Mucosa of rectum (tissue), 2 donors: ENCODE data around the gene C1QBP.

ENCODE experiments used
- H3K27ac ChIP-seq, 2 donors: one replicate each; pipeline ENCODE4 v1.7.0; 2013; ENCODE audit warnings: inconsistent platforms in 2 of 2, low read depth in 2 of 2, low read length in 2 of 2
- H3K27me3 ChIP-seq, 2 donors: one replicate each; pipeline ENCODE4 v1.7.0; 2013; ENCODE audit warnings: low read length in 2 of 2; ENCODE audit not compliant: control insufficient read depth in 2 of 2, insufficient read depth in 2 of 2
- H3K36me3 ChIP-seq, 2 donors: one replicate each; pipeline ENCODE4 v1.7.0; 2013; ENCODE audit warnings: low read length in 2 of 2; ENCODE audit not compliant: control insufficient read depth in 2 of 2, insufficient read depth in 2 of 2
- H3K4me1 ChIP-seq, 2 donors: one replicate each; pipeline ENCODE4 v1.7.0; 2013; ENCODE audit warnings: low read length in 2 of 2, mild to moderate bottlenecking in 1 of 2; ENCODE audit not compliant: control insufficient read depth in 2 of 2, insufficient read depth in 2 of 2
- H3K4me3 ChIP-seq, 2 donors: one replicate each; pipeline ENCODE4 v1.7.0; 2013; ENCODE audit warnings: low read length in 2 of 2
- H3K9ac ChIP-seq, 2 donors: one replicate each; pipeline ENCODE4 v1.7.0; 2013; ENCODE audit warnings: low read length in 2 of 2, low read depth in 1 of 2, mild to moderate bottlenecking in 1 of 2
- H3K9me3 ChIP-seq, 2 donors: one replicate each; pipeline ENCODE4 v1.7.0; 2013; ENCODE audit warnings: low read length in 2 of 2; ENCODE audit not compliant: control insufficient read depth in 2 of 2
- donor health status: healthy.
- donor health status: Normal muscosa, but diverticular disease.

Gene C1QBP

GRCh38 chr17:5438716-5439445 is at the start of gene C1QBP:
TSS of gene C1QBP (minus strand) at chr17:5439155. CDS start at chr17:5439073, 82 bp downstream.
- Histone ChIP-seq H3K36me3 (peaks cover 17 to 36% of the 10 kb centered on the region in 2 donors), H3K4me3 (peak within 1 kb of the TSS; percentile 76 to 92), H3K27ac (peak within 1 kb of the TSS; percentile 68 to 82), H3K4me1 (peaks cover 9 to 14% of the 10 kb centered on the region in 2 donors), H3K9ac (peak within 1 kb of the TSS; percentile 84 to 85), H3K9me3 (no peaks in the 10 kb centered on the region), H3K27me3 (no peaks in the 10 kb centered on the region)

GRCh38 chr17:5488752-5489151 is 49.8 kb upstream of the C1QBP start:
- Histone ChIP-seq H3K27ac (no peak overlapping the region), H3K27me3 (no peaks in the 10 kb centered on the region), H3K36me3 (peaks cover 12 to 22% of the 10 kb centered on the region in 2 donors), H3K4me3 (no peak overlapping the region), H3K4me1 (peaks cover 15 to 17% of the 10 kb centered on the region in 2 donors), H3K9me3 (no peaks in the 10 kb centered on the region), H3K9ac (no peak overlapping the region)

- Histone ChIP-seq H3K27me3 (no peaks in the 10 kb centered on the region), H3K36me3 (peaks cover 22 to 35% of the 10 kb centered on the region in 2 donors), H3K27ac (peak within 1 kb of the TSS; percentile 100), H3K4me3 (peak within 1 kb of the TSS; percentile 92 to 99), H3K9me3 (no peaks in the 10 kb centered on the region), H3K4me1 (peaks cover 15 to 17% of the 10 kb centered on the region in 2 donors), H3K9ac (peak within 1 kb of the TSS; percentile 96 to 99)
These were observed 47.5 kb upstream of the C1QBP start, which contains the start of gene MIS12 for GRCh38 chr17:5486206-5487124. TSS of gene MIS12 (plus strand) at chr17:5486566. CDS start at chr17:5488863, 2,297 bp downstream.

- peak within 1 kb of the TSS; percentile 100 for H3K27ac ChIP-seq
- peaks cover 27 to 43% of the 10 kb centered on the region in 2 donors for H3K36me3 ChIP-seq
- H3K4me1 ChIP-seq = peaks cover 15 to 17% of the 10 kb centered on the region in 2 donors
These were observed 46.6 kb upstream of the C1QBP start, which contains the start of gene DERL2 for GRCh38 chr17:5485270-5486205. TSS of gene DERL2 (minus strand) at chr17:5486178. CDS start at chr17:5486161, 17 bp downstream.

GRCh38 chr17:5481451-5481850 is 42.5 kb upstream of the C1QBP start:
- no peaks in the 10 kb centered on the region for H3K9me3 ChIP-seq
- H3K27ac ChIP-seq = no peak overlapping the region
- H3K4me3 ChIP-seq = no peak overlapping the region
- H3K36me3 ChIP-seq = peaks cover 53 to 64% of the 10 kb centered on the region in 2 donors
- H3K4me1 ChIP-seq = peaks cover 5 to 6% of the 10 kb centered on the region in 2 donors
- H3K27me3 ChIP-seq = no peaks in the 10 kb centered on the region
- H3K9ac ChIP-seq = no peak overlapping the region

More at GRCh38 chr17:5485270-5486205, 46.6 kb upstream of the C1QBP start, which contains the start of gene DERL2:
- H3K27me3 ChIP-seq = no peaks in the 10 kb centered on the region
- H3K9ac ChIP-seq = peak within 1 kb of the TSS; percentile 96 to 99
- peak within 1 kb of the TSS; percentile 92 to 99 for H3K4me3 ChIP-seq
- no peaks in the 10 kb centered on the region for H3K9me3 ChIP-seq

- no peak overlapping the region for H3K9ac ChIP-seq
- peaks cover 53 to 64% of the 10 kb centered on the region in 2 donors for H3K36me3 ChIP-seq
- no peak overlapping the region for H3K27ac ChIP-seq
- H3K27me3 ChIP-seq = no peaks in the 10 kb centered on the region
- H3K4me3 ChIP-seq = no peak overlapping the region
- no peaks in the 10 kb centered on the region for H3K9me3 ChIP-seq
- peaks cover 5 to 6% of the 10 kb centered on the region in 2 donors for H3K4me1 ChIP-seq
These were observed 42.0 kb upstream of the C1QBP start for GRCh38 chr17:5480962-5481361.

GRCh38 chr17:5478992-5479391 is 40.0 kb upstream of the C1QBP start:
- no peaks in the 10 kb centered on the region for H3K9me3 ChIP-seq
- no peaks in the 10 kb centered on the region for H3K27me3 ChIP-seq
- peaks cover 63 to 75% of the 10 kb centered on the region in 2 donors for H3K36me3 ChIP-seq
- H3K4me3 ChIP-seq = no peak overlapping the region
- H3K9ac ChIP-seq = no peak overlapping the region
- no peak overlapping the region for H3K27ac ChIP-seq
- H3K4me1 ChIP-seq = no peaks in the 10 kb centered on the region

- Histone ChIP-seq H3K27me3 (no peaks in the 10 kb centered on the region), H3K36me3 (peaks cover 46 to 48% of the 10 kb centered on the region in 2 donors), H3K9me3 (no peaks in the 10 kb centered on the region)
These were observed 35.0 kb upstream of the C1QBP start for GRCh38 chr17:5473906-5474305.

GRCh38 chr17:5472511-5472910 is 33.6 kb upstream of the C1QBP start:
- no peak overlapping the region for H3K4me3 ChIP-seq
- H3K27me3 ChIP-seq = no peaks in the 10 kb centered on the region
- H3K4me1 ChIP-seq = peaks cover 2 to 5% of the 10 kb centered on the region in 2 donors
- peaks cover 33 to 34% of the 10 kb centered on the region in 2 donors for H3K36me3 ChIP-seq
- no peaks in the 10 kb centered on the region for H3K9me3 ChIP-seq
- no peak overlapping the region for H3K9ac ChIP-seq
- no peak overlapping the region for H3K27ac ChIP-seq

More at GRCh38 chr17:5473906-5474305, 35.0 kb upstream of the C1QBP start:
- no peak overlapping the region for H3K4me3 ChIP-seq
- H3K9ac ChIP-seq = no peak overlapping the region
- H3K4me1 ChIP-seq = no peaks in the 10 kb centered on the region
- H3K27ac ChIP-seq = no peak overlapping the region
